HepG2 (cell line): Measurements from ENCODE around the gene UTRN. TPM values are rescaled to one million over a fixed set of nuclear protein-coding genes. Genes with fewer than 3 reads are reported as not detected.
A peak's percentile ranks its signal among the peaks of the same experiment; 100 is the strongest.

Experiments
- ARID2 ChIP-seq: sonication (generic); formaldehyde crosslinking; IDR thresholded peaks from 2 replicates; pipeline ENCODE4 v1.8.1; 2022; ENCODE audit warnings: mild to moderate bottlenecking, missing genetic modification reagents, borderline replicate concordance
- JDP2 ChIP-seq: sonication (generic); formaldehyde crosslinking; IDR thresholded peaks from 2 replicates; pipeline ENCODE4 v1.8.1; 2022; ENCODE audit warnings: missing genetic modification reagents, borderline replicate concordance
- MIER2 ChIP-seq: IDR thresholded peaks from 2 replicates; pipeline ENCODE4 v1.6.1; 2016; ENCODE audit warnings: missing biosample characterization, missing genetic modification reagents
- MTA1 ChIP-seq: sonication (generic); formaldehyde crosslinking; IDR thresholded peaks from 2 replicates; pipeline ENCODE4 v1.4.0; 2020; ENCODE audit warnings: missing genetic modification reagents, mild to moderate bottlenecking, borderline replicate concordance
- RARA ChIP-seq: IDR thresholded peaks from 2 replicates; pipeline ENCODE4 v1.6.1; 2016; ENCODE audit warnings: missing genetic modification reagents, missing compliant biosample characterization
- SMAD1 ChIP-seq: sonication (generic); formaldehyde crosslinking; IDR thresholded peaks from 2 replicates; pipeline ENCODE4 v1.4.0; 2020; ENCODE audit warnings: missing genetic modification reagents, low read depth, mild to moderate bottlenecking, borderline replicate concordance
- TAF15 ChIP-seq: fragments of 200-400 bp; formaldehyde crosslinking; IDR thresholded peaks from one replicate; pipeline ENCODE4 v1.6.1; 2018; ENCODE audit warnings: mild to moderate bottlenecking, low read depth, low read length; ENCODE audit not compliant: poor library complexity, severe bottlenecking
- U2AF2 ChIP-seq: fragments of 200-400 bp; formaldehyde crosslinking; IDR thresholded peaks from 2 replicates; pipeline ENCODE4 v1.6.1; 2017; ENCODE audit warnings: low read depth, mild to moderate bottlenecking, low read length
- YEATS4 ChIP-seq: sonication (generic); formaldehyde crosslinking; IDR thresholded peaks from 2 replicates; pipeline ENCODE4 v1.4.0; 2020; ENCODE audit warnings: missing genetic modification reagents, borderline replicate concordance
- ZFP90 ChIP-seq: sonication (generic); formaldehyde crosslinking; IDR thresholded peaks from 2 replicates; pipeline ENCODE4 v1.8.0; 2022; ENCODE audit warnings: missing genetic modification reagents, mild to moderate bottlenecking, inconsistent platforms, borderline replicate concordance
- ZNF256 ChIP-seq: sonication (generic); formaldehyde crosslinking; conservative IDR thresholded peaks from 2 replicates; pipeline ENCODE4 v1.4.0; 2020; ENCODE audit warnings: missing genetic modification reagents
- ZNF468 ChIP-seq: sonication (generic); formaldehyde crosslinking; IDR thresholded peaks from 2 replicates; pipeline ENCODE4 v1.8.0; 2022; ENCODE audit warnings: mild to moderate bottlenecking, moderate library complexity, missing genetic modification reagents
- ZNF549 ChIP-seq: sonication (generic); formaldehyde crosslinking; IDR thresholded peaks from 2 replicates; pipeline ENCODE4 v1.5.0; 2020; ENCODE audit warnings: missing genetic modification reagents
- ZNF616 ChIP-seq: sonication (generic); formaldehyde crosslinking; IDR thresholded peaks from 2 replicates; pipeline ENCODE4 v1.5.0; 2020; ENCODE audit warnings: low read depth, mild to moderate bottlenecking, missing genetic modification reagents
- ZNF777 ChIP-seq: sonication (generic); formaldehyde crosslinking; IDR thresholded peaks from 2 replicates; pipeline ENCODE4 v1.4.0; 2020; ENCODE audit warnings: missing genetic modification reagents
- ZNF781 ChIP-seq: sonication (generic); formaldehyde crosslinking; IDR thresholded peaks from 2 replicates; pipeline ENCODE4 v1.5.1; 2020; ENCODE audit warnings: borderline replicate concordance, mild to moderate bottlenecking, missing genetic modification reagents; ENCODE audit errors: not compliant biosample characterization
- ZSCAN29 ChIP-seq: sonication (generic); formaldehyde crosslinking; conservative IDR thresholded peaks from 2 replicates; pipeline ENCODE4 v1.4.0; 2020; ENCODE audit warnings: mild to moderate bottlenecking, missing genetic modification reagents
- polyA plus RNA-seq, 8 experiments: library from polyadenylated mRNA; depleted of rRNA in 3 of 8; stranded (reverse) in 7 of 8; unstranded in 1 of 8; fragments of >200 nt; fragmentation: Illumina TruSeq in 4 of 8; extraction: Trizol in 4 of 8; gene quantifications; 2 replicates each; pipeline versions ENCODE4 v1.2.1 to v1.2.3, GENCODE V29; 2011 to 2016; ENCODE audit warnings: low read depth in 4 of 8, missing spikeins in 1 of 8, mixed read lengths in 1 of 8; ENCODE audit not compliant: insufficient read depth in 1 of 8
- total RNA-seq, 5 experiments: library from RNA; depleted of rRNA; stranded (reverse); fragments of >200 nt; fragmentation: Illumina TruSeq; extraction: Trizol; gene quantifications; 2 replicates each; pipeline ENCODE4 v1.2.3, GENCODE V29; 2016; ENCODE audit warnings: low read depth in 1 of 5
- TF ChIP-seq, protein P1 (sequence below): sonication (generic); formaldehyde crosslinking; IDR thresholded peaks from 2 replicates; pipeline ENCODE4 v1.5.0; 2020; ENCODE audit warnings: missing genetic modification reagents
- TF ChIP-seq, protein P2 (sequence below): sonication (generic); formaldehyde crosslinking; IDR thresholded peaks from 2 replicates; pipeline ENCODE4 v1.5.0; 2020; ENCODE audit warnings: mild to moderate bottlenecking, missing genetic modification reagents, borderline replicate concordance
- TF ChIP-seq, protein P3 (sequence below): sonication (generic); formaldehyde crosslinking; conservative IDR thresholded peaks from 2 replicates; pipeline ENCODE4 v1.5.0; 2020; ENCODE audit warnings: missing genetic modification reagents
- TF ChIP-seq, protein P4 (sequence below): sonication (generic); formaldehyde crosslinking; IDR thresholded peaks from 2 replicates; pipeline ENCODE4 v1.8.0; 2022; ENCODE audit warnings: mild to moderate bottlenecking, missing genetic modification reagents; ENCODE audit not compliant: insufficient replicate concordance

The UTRN gene
- total and polyA plus RNA-seq, 2 of the 13 experiments (the other 11 are each of a cell fraction or from before 2014, with no cell fraction given) = 102 to 116 TPM

DNA sequence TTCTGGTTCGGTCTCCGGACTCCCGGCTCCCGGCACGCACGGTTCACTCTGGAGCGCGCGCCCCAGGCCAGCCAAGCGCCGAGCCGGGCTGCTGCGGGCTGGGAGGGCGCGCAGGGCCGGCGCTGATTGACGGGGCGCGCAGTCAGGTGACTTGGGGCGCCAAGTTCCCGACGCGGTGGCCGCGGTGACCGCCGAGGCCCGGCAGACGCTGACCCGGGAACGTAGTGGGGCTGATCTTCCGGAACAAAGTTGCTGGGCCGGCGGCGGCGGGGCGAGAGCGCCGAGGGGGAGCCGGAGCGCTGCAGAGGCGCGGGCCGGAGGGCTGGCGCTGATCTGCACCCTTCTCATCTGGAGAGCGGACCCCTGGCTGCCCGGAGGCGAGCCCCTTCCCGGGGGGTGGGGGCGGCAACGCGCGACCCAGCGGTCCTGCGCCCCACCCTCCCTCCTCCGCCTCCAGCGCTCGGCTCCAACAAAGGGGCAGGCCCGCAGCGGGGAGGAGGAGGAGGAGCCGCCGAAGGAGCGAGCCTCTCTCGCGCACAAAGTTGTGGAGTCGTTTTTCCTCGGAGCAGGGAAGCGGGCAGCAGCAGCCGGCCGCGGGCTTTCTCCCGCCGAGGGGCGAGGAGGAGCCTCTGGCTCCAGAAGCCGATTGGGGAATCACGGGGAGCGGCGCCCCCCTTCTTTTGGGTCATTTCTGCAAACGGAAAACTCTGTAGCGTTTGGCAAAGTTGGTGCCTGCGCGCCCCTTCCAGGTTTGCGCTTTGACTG, at the start of gene UTRN (continued):
- TF ChIP-seq ZFP90 (CRISPR knock-in tag) = no peak; the same call in 1 of the 2 replicates
- TF ChIP-seq SMAD1 (CRISPR knock-in tag) = no peak; the same call in 1 of the 2 replicates
- no peak for TF ChIP-seq ZNF781 (CRISPR knock-in tag)
- TF ChIP-seq, protein P1, sequence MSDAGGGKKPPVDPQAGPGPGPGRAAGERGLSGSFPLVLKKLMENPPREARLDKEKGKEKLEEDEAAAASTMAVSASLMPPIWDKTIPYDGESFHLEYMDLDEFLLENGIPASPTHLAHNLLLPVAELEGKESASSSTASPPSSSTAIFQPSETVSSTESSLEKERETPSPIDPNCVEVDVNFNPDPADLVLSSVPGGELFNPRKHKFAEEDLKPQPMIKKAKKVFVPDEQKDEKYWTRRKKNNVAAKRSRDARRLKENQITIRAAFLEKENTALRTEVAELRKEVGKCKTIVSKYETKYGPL (CRISPR knock-in tag) = 0 out of 2 replicates have a peak, but pooled peaks have one; percentile 63
- TF ChIP-seq ZNF616 (CRISPR knock-in tag) = peak; percentile 92; the same call in 1 of the 2 replicates
- TF ChIP-seq, protein P2, sequence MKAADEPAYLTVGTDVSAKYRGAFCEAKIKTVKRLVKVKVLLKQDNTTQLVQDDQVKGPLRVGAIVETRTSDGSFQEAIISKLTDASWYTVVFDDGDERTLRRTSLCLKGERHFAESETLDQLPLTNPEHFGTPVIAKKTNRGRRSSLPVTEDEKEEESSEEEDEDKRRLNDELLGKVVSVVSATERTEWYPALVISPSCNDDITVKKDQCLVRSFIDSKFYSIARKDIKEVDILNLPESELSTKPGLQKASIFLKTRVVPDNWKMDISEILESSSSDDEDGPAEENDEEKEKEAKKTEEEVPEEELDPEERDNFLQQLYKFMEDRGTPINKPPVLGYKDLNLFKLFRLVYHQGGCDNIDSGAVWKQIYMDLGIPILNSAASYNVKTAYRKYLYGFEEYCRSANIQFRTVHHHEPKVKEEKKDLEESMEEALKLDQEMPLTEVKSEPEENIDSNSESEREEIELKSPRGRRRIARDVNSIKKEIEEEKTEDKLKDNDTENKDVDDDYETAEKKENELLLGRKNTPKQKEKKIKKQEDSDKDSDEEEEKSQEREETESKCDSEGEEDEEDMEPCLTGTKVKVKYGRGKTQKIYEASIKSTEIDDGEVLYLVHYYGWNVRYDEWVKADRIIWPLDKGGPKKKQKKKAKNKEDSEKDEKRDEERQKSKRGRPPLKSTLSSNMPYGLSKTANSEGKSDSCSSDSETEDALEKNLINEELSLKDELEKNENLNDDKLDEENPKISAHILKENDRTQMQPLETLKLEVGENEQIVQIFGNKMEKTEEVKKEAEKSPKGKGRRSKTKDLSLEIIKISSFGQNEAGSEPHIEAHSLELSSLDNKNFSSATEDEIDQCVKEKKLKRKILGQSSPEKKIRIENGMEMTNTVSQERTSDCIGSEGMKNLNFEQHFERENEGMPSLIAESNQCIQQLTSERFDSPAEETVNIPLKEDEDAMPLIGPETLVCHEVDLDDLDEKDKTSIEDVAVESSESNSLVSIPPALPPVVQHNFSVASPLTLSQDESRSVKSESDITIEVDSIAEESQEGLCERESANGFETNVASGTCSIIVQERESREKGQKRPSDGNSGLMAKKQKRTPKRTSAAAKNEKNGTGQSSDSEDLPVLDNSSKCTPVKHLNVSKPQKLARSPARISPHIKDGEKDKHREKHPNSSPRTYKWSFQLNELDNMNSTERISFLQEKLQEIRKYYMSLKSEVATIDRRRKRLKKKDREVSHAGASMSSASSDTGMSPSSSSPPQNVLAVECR (CRISPR knock-in tag) = peak; percentile 96
- TF ChIP-seq MTA1 (CRISPR knock-in tag) = peak; percentile 83
- TF ChIP-seq ZNF468 (CRISPR knock-in tag) = 0 out of 2 replicates have a peak, but pooled peaks have one; percentile 30
- no peak for TF ChIP-seq U2AF2
- TF ChIP-seq ZNF777 = peak; percentile 98
- TF ChIP-seq ZNF549 (CRISPR knock-in tag) = 0 out of 2 replicates have a peak, but pooled peaks have one; percentile 40
- peak; percentile 27 for TF ChIP-seq RARA
- TF ChIP-seq TAF15 = peak; percentile 82
- TF ChIP-seq JDP2 (CRISPR knock-in tag) = no peak
- TF ChIP-seq, protein P3, sequence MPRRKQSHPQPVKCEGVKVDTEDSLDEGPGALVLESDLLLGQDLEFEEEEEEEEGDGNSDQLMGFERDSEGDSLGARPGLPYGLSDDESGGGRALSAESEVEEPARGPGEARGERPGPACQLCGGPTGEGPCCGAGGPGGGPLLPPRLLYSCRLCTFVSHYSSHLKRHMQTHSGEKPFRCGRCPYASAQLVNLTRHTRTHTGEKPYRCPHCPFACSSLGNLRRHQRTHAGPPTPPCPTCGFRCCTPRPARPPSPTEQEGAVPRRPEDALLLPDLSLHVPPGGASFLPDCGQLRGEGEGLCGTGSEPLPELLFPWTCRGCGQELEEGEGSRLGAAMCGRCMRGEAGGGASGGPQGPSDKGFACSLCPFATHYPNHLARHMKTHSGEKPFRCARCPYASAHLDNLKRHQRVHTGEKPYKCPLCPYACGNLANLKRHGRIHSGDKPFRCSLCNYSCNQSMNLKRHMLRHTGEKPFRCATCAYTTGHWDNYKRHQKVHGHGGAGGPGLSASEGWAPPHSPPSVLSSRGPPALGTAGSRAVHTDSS (CRISPR knock-in tag) = no peak
- peak; percentile 90 for TF ChIP-seq YEATS4
- no peak for TF ChIP-seq ZNF256 (CRISPR knock-in tag)
- TF ChIP-seq ARID2 (CRISPR knock-in tag) = peak; percentile 98
- no peak for TF ChIP-seq MIER2 (CRISPR knock-in tag)
- TF ChIP-seq, protein P4, sequence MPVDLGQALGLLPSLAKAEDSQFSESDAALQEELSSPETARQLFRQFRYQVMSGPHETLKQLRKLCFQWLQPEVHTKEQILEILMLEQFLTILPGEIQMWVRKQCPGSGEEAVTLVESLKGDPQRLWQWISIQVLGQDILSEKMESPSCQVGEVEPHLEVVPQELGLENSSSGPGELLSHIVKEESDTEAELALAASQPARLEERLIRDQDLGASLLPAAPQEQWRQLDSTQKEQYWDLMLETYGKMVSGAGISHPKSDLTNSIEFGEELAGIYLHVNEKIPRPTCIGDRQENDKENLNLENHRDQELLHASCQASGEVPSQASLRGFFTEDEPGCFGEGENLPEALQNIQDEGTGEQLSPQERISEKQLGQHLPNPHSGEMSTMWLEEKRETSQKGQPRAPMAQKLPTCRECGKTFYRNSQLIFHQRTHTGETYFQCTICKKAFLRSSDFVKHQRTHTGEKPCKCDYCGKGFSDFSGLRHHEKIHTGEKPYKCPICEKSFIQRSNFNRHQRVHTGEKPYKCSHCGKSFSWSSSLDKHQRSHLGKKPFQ (CRISPR knock-in tag) = peak; percentile 73
- TF ChIP-seq ZSCAN29 (CRISPR knock-in tag) = 0 out of 2 replicates have a peak, but pooled peaks have one; percentile 62
